Measurements from ENCODE around the gene ANO4. TPM values are rescaled to one million over a fixed set of nuclear protein-coding genes. Genes with fewer than 3 reads are reported as not detected.

The ANO4 gene
- total RNA-seq, 4 donors from 2014 or later = 0.56 to 2.4 (median 1.1) TPM

DNA sequence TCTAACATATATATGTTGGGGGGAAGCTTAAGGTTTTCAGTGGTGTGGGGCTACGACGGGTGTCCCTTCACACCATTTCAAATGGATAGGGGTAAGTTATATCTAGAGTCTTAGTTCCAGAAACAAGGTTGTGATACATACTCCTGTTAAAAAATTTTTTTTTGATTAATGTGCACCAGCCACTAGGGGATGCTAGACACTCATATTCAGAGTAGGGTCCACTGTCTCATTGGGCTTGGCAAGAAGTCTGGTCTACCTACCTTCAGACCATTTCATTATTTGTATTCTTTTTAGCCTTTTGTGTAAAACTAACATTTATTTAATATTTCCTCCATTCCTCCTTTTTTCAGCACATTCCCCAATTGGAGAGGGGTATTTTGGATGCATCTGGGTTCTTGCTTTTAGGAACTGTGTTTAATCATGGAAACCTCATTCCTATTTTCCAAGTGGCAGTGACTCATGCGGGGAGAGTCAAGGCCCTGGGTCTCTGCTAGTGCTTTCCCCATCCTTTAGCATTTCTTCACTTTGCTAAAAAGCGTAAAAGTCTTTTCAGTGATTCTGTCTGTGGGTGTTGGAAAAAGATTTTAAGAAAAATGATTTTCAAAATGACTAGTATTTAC is 33.4 kb downstream of the ANO4 start:
- ATAC-seq (ENCODE audit: low FRiP score) = no peak

DNA sequence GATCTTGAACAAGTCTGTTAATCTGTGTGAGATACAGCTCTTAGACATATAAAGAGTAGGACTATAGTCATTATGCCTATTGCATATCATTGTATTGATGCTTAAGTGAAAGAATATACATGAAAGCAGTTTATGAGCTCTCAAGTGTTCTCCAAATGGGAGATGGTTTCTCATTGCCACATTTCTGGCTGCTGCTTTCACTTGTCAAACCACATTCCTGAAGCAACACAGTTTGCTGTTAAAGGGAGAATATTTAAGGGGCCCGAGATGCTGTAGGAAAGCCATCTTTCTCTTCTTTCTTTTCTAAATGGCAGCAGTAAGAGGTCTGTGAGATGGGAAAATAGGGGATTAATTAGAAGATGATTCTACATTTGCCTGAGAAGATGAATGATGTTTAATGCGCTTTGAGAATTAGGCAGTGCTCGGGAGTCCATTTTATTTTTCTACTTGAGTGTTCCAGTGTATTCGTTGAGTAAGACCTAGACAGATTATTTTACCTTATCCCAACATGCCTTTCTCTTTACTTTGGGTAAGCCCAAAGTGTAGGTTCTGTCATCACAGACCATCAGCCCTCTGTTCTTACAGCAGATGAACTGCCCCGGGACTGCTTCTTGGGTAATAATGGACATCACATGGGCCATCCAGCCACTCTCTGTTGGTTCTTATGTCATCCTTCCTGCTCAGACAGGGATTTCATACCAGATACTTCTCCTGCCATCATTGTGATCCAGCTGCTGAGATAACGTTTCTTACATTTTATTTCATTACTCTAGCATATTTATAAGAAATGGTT is 35.6 kb downstream of the ANO4 start:
- ATAC-seq (ENCODE audit: low FRiP score) (no peak), DNase-seq (ENCODE audit: low spot score) (no peak)
- TF ChIP-seq, protein P1, sequence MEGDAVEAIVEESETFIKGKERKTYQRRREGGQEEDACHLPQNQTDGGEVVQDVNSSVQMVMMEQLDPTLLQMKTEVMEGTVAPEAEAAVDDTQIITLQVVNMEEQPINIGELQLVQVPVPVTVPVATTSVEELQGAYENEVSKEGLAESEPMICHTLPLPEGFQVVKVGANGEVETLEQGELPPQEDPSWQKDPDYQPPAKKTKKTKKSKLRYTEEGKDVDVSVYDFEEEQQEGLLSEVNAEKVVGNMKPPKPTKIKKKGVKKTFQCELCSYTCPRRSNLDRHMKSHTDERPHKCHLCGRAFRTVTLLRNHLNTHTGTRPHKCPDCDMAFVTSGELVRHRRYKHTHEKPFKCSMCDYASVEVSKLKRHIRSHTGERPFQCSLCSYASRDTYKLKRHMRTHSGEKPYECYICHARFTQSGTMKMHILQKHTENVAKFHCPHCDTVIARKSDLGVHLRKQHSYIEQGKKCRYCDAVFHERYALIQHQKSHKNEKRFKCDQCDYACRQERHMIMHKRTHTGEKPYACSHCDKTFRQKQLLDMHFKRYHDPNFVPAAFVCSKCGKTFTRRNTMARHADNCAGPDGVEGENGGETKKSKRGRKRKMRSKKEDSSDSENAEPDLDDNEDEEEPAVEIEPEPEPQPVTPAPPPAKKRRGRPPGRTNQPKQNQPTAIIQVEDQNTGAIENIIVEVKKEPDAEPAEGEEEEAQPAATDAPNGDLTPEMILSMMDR (IDR thresholded peaks at IDR 0.05) = no peak

More for the DNA sequence above, 33.4 kb downstream of the ANO4 start:
- no peak for DNase-seq (ENCODE audit: low spot score)
- TF ChIP-seq, protein P1 (IDR thresholded peaks at IDR 0.05) = no peak

DNA sequence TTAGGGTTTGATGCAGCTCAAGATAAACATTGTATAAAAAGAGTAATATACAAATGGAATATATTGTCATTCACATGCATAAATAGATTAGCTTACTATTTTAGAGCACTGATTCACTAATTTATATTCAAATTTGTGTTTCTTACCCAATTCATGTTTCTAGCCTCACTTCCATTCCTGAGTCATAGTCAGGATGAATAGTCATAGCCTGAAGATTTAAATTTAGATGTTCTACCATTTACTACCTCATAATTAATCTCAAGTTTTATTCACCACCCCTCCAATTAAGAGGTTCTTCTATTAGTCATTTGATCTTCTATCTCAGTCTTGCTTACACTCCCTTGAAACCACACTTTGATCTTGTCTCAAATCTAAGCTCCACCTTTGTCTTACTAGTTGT is 38.7 kb downstream of the ANO4 start:
- ATAC-seq (ENCODE audit: low FRiP score) (no peak), DNase-seq (ENCODE audit: low spot score) (no peak)
- TF ChIP-seq, protein P1 (IDR thresholded peaks at IDR 0.05) = no peak

DNA sequence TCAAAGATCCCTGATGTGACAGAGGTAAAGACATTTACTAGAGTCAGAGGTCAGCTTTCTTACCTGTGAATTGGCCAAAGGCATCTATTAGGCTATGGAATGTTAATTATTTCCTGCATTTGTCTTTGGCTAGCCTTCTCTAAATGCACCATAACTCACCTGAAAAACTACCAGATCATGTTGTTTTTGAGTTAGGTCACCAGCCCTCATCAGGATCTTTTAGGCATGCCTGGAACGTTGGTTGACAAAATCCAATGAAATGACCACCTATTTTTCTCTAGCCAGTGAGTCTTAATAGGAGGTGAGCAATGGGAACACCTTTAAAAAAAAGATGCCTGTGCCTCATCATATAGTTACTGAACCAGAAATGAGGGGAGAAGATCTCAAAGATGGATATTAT is 46.2 kb downstream of the ANO4 start:
- TF ChIP-seq, protein P1 (IDR thresholded peaks at IDR 0.05) = no peak
- ATAC-seq (ENCODE audit: low FRiP score) (no peak), DNase-seq (ENCODE audit: low spot score) (no peak)

DNA sequence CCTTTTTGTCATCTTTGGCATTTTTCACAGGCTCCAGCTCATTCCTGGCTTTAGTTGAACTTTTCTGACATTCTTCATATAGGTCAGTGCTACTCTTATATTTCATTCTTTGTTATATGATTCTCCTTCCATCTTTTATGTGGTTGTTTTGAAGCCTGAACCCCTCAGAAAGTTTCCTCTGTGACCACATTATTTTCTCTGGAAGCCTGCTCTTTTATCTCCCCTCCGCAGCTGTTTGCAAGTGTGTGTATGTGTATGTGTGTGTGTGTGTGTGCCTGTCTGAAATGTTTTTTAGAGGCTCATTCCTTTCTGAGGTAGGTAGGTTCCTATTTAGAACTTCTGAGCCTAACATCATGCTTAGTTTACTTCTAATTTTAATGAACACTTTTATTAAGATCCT is 47.6 kb downstream of the ANO4 start:
- DNase-seq (ENCODE audit: low spot score) = no peak
- TF ChIP-seq, protein P1 (IDR thresholded peaks at IDR 0.05) = no peak
- no peak for ATAC-seq (ENCODE audit: low FRiP score)

DNA sequence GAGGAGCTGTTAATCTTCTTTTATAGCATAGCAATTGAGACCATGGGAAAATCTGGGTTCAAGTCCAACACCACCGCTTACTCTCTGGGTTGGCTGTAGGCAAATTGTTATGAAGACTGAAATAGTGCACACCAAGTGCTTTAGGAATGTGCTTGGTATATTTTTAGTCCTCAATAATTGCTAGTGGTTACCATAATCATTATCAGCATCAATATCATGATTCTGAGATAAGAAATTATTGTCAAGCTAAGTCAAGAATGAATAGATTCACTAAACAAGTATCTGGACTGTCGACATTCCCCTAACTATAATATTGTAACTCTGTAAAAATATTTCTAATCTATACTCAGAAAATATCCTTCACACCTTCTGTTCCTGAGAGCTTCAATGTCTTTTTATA is 48.5 kb downstream of the ANO4 start:
- no peak for DNase-seq (ENCODE audit: low spot score)
- TF ChIP-seq, protein P1 (IDR thresholded peaks at IDR 0.05) = no peak
- ATAC-seq (ENCODE audit: low FRiP score) = no peak

DNA sequence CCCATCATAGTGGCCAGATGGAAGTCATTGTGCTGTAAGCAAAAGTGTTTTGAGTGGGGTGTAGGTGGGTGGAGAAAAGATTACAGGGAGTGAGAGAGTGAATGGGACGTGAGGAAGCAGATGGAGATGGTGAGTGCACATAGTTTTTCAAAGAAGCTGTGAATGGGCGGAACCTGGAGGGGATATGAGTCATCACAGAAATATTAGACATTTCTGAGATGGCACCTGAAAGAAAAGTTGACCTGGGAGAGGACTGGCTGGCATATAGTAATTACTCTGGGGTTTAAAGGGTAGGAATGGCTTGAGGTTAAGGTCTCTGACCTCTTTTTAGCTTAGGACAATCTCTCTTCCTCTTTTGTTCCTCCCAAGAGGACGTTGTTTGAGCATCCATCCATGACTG is 50.5 kb downstream of the ANO4 start:
- TF ChIP-seq, protein P1 (IDR thresholded peaks at IDR 0.05) = no peak
- ATAC-seq (ENCODE audit: low FRiP score) (no peak), DNase-seq (ENCODE audit: low spot score) (no peak)
